Inflammatory macrophage treated with lipopolysaccharide for 1 hour (primary cell): ENCODE measurements around the gene SRMS.
"Not testable (repeated sequence)": the region's sequence is repeated elsewhere in the genome, so short reads cannot be mapped to it uniquely, and the experiment has no call there.

Experiments
- DNase-seq, 2 donors: peaks; one replicate each; pipeline ENCODE4 v3.0.0-alpha.2; 2020 to 2022

Gene SRMS

DNA sequence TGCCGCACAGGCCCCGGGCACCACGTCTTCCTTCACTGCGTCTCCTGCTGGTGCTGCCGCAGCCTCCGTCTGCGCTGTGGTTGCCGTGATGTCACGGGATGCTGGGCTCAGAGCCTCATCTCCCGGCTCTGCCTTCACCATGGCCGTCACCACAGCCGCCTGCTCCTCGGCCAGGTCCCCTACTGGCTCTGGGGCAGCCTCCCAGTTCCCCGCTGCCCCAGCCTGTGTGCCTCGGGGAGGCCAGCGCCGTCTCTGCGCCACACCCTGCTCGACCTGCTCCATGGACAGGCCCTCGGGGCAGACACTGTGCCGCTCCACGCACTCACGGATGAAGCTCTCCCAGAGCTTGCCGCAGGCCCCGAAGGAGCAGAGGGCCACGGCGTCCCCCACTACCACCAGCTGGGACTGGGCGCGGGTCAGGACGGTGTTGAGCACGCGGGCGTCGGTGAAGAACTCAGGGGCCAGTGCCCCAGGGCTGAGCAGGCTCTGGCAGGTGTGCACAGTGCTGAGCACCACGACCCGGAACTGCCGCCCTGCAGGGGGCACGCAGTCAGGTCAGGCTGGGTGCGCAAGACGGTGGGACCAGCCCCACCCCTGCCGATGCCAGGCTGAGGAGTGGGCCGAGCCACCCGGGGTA is 18.3 kb upstream of the SRMS start:
- no peak for DNase-seq

DNA sequence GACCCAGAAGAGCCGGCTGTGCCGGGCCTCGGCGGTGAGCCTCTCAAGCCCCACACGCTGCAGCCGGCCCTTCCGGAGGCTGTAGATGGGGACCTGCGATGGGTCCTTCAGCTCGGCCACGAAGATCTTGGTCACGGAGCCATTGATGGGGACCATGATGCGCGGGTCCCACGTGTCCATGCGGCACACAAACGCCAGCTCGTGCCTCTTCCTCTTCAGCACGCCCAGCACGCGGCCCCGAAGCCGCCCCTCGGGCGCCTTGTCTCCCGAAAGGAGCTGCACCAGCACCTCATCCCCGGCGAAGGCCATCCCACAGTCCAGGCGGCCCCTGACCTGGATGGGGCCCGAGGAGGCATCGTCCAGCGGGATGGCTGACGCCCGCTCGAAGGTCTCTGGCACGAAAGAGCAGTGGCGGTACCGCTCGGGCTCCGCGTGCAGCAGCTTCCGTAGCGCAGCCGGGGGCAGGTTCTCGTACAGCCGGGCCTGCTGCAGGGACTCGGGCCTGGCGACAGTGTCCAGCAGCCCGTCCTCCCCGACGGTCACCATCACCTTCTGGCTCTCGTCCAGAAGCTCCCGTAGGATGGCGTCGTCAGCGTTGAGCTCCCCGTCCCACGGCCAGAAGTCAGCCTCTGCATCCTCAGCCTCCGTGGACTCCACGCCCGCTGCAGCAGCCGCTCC is 17.6 kb upstream of the SRMS start:
- DNase-seq, result no peak

DNA sequence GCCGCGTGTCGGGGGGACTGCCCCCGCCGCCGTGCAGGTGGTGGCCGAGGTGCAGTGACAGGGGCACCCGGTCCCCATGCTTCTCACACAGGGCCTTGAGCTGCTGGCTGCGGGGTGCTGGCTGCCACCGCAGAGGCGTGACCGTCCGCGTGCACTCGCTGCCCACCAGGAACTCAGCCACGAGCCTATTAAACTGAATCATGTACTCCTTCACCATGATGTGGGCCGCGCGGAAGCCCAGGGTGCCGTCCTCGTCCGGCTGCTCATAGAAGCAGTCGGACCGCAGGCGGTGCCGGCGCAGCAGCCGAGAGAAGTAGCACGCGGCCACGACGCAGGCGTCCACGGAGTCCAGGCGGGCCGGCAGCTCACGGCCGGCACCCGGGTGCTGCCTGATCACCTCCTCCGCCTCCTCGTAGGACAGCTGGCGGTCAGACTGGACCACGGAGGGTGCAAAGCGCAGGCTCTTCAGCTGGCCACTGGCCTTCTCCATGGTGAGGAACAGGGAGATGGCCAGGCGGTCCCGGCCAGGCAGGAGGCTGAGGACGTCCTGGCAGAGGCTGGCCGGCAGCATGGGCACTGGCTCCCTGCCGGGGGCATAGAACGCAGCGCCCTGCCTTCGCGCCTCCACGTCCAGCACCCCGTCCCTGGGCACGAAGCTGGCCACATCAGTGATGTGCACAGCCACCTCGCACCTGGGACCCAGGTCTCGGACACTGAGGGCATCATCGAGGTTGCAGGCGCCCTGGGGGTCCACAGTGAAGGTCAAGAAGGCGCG is 16.7 kb upstream of the SRMS start:
- DNase-seq, result no peak

DNA sequence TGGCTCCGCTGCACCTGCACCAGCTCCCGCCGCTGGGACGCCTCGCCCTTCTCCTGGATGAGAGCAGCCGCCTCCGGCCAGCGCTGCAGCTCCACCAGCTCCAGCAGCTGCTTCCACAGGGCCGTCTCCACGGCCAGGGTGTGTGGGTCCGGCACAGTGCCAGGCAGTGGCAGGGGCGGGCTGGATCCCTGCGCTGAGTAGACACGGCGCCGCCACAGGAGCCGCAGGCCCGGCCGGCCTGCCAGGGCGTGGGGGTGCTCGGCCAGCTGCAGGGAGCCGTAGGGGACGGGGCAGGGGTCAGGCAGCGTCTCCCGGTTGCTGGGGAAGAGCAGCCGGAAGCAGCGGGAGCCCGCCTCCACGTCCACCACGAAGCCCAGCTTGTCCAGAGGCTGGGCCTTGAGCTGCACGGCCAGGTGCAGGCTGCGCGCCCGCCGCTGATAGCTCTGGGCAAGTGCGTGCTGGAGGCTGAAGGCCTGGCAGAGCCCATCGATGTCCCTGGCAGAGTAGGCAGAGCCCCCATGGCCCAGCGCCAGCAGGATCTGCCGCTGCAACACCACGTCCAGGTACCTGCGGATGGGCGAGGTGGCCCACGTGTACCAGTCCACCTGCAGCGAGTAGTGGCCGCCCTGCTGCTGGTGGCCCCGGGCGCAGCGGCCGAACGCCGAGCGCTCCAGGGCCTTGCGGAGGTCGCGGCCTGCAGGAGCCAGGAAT is 15.8 kb upstream of the SRMS start:
- no peak for DNase-seq

DNA sequence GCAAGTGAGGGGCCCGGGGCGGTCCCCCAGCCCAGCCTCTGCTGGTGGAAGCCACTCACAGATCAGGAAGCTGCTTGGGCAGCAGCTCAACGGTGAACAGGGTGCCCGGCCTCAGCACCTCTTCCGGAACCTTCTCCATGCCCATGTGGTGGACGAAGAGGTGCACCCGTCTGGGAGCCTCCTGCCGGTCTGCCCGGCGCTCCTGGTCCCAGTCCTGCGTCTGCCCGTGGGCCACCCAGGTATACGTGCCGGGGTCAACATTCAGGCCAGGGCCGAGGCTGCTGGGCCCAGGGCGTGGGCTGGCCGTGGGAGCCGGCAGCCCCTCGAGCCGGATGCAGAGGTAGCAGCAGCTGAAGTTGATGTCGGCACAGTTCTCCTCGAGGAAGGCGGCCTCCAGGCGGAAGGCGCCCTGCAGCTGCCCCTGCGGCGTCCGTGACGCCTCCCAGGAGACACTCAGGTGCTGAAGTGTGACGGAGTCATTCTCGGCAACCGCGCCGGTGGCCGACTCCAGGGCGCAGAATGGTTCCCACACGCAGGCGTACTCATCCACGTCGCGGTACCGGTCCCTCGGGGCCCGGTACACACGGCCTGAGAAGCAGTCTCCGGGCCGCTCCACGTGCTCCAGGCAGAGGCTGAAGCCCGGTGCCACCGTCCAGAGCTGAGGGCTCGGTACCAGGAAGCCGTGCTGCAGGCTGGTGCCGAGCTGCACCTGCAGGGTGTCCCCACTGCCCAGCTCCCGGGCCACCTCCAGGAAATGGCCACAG is 15.1 kb upstream of the SRMS start:
- DNase-seq, result no peak

DNA sequence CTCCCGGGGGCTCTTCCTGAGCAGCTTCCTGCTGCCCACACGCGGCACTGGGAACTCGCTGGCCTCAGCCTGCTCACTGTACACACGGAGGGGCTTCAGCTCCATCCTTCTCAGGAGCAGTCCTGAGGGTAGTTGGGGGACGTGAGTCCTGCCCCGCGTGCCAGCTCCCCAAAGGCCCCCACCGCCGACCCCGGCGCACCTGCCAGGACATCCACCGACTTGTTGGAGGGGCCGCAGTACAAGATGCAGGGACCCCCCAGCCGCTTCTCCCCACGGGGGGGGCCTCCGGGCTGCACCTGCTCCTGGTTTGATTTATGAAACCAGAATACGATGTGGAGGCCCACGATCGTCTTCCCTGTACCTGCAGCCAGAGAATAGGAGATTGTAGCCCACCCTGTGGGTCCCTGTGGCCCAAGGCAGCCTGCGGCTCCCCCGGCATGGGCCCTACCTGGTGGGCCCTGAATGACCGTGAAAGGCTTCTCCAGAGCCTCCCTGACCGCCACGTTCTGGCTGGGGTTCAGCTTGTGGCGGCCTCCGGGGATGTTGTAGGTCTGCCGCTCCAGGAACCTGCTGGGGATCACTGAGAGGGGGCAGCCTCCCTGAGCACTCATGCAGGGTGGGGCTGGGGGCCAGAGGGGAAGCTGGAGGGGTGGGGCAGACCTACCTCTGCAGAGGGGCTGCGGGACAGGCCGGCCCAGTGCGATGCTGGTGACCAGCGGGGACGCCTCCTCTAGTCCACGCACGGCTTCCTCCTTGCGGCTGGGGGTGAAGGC is 14.3 kb upstream of the SRMS start:
- DNase-seq, result no peak

DNA sequence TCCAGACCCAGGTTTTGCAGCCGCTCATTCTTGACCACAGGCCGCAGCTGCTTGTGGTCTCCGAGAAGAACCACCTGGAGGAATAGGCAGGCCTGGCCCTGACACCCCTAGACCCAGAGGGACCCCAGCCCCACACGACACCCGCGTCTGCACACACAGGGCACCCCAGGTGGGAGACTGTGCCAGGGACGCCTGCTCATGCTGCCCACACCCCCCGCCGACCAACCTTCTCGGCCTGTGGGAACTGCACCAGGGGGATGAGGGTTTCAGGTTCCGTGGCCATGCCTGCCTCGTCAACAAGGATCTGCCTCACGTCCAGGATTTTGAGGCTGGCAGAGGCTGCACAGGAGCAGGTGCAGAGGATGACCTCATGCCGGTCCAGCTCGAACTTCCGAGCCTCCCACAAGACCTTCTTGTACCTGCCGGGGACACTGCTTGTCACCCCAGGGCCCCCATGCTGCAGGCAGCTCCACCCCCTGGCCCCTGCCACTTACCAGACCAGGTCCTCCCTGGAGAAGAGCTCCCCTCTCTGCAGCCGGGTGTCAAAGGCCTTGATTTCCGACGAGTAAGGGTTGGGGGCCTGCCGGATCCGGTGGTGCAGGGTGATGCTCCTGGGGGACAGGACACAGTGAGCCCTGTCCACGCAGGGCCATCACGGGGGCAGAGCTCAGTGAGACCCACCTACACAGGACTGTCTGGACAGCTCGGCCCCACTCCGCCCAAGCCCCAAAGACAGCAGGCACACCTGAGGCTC is 13.5 kb upstream of the SRMS start:
- DNase-seq, result no peak

DNA sequence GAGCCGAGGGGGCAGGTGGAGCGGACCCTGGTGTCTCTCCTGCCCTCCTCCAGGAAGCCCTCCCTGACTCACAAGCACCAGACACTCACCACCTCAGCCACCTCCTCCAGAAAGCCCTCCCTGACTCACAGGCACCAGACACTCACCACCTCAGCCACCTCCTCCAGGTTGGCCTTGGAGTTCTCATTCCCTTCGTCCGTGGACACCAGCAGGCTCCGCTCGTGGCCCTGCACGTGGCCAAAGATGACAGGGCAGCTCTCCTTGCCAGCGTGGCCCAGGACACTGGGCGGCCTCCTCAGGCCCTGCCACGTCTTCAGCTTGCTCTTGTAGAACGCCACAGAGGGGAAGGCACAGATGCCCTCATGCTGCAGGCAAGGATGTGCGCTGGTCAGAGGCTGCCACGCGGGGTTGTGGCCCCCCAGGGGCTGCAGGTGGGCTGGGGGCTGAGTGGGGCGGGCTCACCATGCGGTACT is 12.8 kb upstream of the SRMS start:
- no peak for DNase-seq

DNA sequence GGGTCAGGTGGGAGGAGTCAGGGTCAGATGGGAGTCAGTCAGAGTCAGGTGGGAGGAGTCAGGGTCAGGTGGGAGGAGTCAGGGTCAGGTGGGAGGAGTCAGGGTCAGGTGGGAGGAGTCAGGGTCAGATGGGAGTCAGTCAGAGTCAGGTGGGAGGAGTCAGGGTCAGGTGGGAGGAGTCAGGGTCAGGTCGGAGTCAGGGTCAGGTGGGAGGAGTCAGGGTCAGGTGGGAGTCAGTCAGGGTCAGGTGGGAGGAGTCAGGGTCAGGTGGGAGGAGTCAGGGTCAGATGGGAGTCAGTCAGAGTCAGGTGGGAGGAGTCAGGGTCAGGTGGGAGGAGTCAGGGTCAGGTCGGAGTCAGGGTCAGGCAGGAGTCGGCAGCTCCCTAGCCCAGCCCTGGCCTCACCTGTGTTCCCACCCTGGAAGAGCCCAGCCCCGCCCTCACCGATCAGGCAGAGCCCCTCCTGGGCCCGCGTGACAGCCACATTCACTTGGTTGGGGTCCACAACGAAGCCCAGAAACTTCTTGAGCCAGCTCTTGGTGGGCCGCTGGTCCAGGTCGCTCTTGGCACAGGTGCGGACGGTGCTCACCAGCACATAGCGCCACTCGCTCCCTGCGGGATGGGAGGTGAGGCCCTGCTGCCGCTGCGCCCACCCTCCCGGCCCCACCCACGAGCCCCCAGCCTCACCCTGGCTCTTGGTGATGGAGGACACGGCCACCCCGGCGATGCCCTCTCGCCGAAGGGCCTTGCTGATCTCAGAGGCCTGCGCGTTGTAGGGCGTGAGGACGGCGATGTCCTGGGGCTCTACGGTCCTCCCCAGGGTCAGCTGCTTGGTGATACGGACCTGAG is 12.2 kb upstream of the SRMS start:
- not testable (repeated sequence) for DNase-seq

DNA sequence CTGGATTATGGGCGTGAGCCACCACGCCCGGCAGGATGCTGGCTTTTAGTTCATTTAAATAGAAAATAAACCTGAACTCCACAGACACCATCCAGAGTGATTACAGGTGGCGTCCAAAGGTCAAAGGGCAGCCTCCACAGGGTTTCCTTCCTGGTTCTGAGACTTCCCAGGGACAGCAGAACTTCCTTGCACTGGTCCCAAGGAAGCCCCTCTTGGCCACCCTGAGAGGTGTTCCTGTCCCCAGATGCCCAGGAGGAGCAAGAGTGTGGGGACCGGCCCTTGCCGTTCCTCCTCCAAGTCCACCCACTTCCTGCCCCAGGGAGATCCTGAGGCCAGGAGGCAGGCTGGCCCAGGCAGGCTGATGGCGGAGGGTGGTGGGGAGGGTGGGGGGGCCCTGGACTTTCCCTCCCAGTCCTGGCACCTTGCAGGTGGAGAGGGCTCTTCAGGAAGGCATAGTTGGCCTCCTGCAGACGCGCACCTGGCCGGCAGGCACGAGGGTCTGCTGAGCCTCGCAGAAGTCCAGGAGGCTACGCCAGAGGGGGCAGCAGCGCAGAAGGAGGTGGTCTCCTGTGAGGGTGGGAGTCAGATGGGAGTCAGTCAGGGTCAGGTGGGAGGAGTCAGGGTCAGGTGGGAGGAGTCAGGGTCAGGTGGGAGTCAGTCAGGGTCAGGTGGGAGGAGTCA is 11.4 kb upstream of the SRMS start:
- no peak for DNase-seq

DNA sequence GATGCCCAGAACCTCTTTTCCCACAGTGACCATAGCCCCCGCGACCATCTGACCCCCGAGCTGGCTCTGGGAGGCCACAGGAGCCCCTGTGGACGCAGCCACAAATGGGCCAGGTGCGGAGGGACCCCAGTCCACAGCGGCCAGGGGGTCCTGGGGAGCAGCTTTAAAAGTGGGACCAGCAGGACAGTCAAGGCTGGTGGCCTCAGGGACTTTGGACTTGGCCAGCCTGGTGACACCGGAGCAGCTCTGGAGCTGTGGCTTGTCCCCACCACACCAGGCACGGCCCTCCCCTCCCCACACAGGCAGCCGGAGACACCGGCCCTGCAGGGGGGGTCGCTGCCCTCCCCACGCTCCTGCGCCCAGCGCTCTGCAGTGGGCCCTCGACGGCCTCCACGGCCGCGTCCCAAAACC is 9.9 kb upstream of the SRMS start:
- no peak for DNase-seq

DNA sequence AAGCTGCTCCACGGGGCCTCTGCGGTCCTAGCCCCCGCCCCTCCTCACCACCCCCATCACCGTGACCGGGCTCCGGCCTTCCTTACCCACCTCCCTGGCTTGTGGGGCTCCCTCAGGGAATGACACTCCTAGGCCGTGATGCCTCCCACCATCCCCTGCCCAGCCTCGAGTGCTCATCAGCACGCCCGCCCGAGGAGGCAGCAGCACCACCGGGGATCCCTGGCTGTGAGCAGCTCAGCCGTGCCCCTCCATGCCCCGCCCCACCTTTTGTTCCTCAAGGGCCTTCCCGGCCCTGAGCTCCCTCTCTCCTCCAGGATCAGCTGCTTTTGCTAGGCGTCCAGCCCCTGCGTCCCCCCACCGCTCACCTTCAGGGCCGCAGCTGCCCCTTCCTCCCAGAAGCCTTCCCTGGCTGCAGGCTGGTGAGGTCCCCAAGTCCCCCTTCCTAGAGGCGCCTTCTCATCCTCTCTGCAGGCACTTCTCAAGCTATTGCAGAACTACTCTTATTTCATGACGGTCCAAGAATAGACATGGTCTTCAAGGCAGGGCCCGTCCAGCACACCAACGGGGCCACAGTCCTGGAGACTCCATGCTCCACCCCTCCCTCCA is 9.4 kb upstream of the SRMS start:
- DNase-seq, result no peak

DNA sequence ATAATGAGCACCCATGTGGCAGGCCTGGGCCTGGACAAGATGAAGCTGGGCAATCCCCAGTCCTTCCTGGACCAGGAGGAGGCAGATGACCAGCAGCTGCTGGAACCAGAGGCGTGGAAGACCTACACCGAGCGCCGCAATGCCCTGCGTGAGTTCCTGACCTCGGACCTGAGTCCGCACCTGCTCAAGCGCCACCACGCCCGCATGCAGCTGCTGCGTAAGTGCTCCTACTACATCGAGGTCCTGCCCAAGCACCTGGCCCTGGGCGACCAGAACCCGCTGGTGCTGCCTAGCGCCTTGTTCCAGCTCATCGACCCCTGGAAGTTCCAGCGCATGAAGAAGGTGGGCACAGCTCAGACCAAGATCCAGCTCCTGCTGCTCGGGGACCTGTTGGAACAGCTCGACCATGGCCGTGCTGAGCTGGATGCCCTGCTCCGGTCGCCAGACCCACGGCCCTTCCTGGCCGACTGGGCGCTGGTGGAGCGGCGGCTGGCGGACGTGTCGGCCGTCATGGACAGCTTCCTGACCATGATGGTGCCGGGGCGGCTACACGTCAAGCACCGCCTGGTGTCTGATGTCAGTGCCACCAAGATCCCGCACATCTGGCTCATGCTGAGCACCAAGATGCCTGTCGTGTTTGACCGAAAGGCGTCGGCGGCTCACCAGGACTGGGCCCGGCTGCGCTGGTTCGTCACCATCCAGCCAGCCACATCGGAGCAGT is 8.3 kb upstream of the SRMS start:
- no peak for DNase-seq

DNA sequence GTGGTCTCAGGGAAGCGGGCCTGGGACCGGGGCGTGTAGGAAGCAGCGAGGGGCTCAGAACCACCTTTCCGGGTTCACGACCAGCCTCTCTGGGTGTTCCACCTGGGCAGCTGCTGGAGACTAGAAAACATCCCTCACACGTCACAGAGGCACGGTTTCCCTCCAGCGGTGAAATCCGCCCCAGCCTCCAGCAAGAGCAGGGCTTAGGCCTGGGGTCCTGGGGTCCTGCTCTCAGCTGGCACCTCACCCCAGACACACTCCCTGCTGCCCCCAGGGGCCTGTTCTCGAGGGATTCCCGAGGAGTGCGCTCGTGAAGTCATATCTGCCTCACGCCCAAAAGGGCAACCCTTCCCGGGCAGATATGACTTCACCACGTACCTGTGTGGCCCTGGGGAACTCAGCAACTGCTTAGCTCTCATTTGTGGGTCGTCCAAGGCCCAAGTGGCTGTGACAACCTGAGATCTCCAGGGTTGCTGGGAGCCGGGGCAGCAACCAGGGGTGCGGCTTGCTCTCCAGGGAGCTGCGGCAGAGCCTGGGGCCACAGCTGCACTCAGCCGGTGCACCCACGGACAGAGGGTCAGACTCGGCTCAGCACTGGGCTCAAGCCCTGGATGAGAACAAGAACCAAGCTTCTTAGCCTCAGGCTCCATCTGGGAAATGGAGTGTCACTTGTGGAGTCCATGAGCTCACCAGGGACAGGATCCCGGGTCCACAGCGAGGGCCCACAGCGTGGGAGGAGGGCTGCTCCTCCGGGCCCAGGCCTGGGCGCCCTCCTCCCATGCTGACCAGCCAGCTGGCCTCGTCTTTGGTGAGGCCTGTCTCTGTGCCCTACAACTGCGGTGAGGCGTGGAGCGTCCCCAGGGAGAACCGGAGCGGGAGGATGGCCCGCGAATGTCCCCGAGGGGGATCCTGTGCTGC is 7.1 kb upstream of the SRMS start:
- DNase-seq, result no peak

DNA sequence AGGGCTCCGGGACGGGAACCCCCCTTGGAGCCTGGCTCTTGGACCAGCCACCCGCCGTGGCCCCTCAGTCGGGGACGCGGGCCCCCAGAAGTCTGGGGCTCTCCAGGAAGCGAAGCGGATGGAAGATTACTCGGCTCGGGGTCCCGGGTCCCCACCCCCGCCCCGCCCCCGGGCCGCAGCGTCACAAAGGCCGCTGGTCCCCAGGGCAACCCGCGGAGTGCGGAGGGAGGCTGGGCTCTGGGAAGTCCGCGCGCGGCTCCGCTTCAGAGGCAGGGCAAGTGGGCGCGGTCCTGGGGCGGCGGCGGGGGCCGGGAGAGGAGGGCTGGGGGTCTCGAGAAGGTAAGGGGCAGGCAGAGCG is 6.4 kb upstream of the SRMS start, which contains the start of gene FNDC11:
Gene FNDC11, plus strand, starts transcription at position 227 of the 358 bp plus-strand sequence. CDS start 1,505 bp downstream, outside the sequence.
- DNase-seq, result peak; percentile 38 to 46

DNA sequence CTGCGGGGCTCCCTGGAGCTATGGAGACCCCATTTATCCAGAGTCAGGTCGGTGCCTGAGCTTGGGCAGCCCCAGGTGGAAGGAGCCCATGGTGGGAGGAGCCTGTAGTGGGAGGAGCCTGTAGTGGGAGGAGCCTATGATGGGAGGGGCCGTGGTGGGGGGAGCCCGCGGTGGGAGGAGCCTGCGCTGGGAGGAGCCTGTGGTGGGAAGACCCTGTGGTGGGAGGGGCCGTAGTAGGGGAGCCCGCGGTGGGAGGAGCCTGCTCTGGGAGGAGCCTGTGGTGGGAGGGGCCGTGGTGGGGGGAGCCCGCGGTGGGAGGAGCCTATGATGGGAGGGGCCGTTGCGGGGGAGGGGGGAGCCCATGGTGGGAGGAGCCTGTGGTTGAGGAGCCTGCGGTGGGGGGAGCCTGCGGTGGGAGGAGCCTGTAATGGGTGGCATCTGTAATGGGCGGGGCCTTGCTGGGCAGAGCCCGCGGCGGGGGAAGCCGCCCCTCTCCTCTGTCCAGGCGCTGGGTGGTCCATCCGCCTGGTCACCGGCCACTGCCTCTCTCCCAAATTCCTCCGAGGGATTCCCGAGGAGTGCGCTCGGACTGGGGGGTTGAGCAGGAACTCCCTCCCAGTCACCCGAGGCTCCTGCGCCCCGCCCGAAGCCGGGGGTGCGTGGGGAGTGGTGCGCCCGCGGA is 5.8 kb upstream of the SRMS start:
- DNase-seq, result peak; percentile 65 to 89
